Measurements from ENCODE around the gene KAT7. TPM values are rescaled to one million over a fixed set of nuclear protein-coding genes. Genes with fewer than 3 reads are reported as not detected.

The KAT7 gene
- total RNA-seq, 1 experiment from 2014 or later = 45.8 TPM

GRCh38 chr17:49874911-49875310 lies 86.4 kb downstream of the KAT7 start:
- no peaks in the 10 kb centered on the region for H3K79me2 ChIP-seq (ENCODE audit: low read length)

GRCh38 chr17:49875685-49876084 lies 87.2 kb downstream of the KAT7 start:
- Histone ChIP-seq H3K4me1 (ENCODE audit: low read length) (no peaks in the 10 kb centered on the region), H3K79me2 (ENCODE audit: low read length) (no peaks in the 10 kb centered on the region), H2AFZ (ENCODE audit: low read length) (no peak overlapping the region), H3K9me2 (replicated peaks; ENCODE audit: insufficient read depth, low read length) (no peaks in the 10 kb centered on the region), H3K9me3 (ENCODE audit: low read length) (no peaks in the 10 kb centered on the region), H3K27me3 (ENCODE audit: low read length) (no peaks in the 10 kb centered on the region), H3K4me2 (ENCODE audit: low read depth, low read length, poor library complexity, severe bottlenecking) (no peak overlapping the region), H3K4me3 (ENCODE audit: low read length) (no peak overlapping the region), H4K20me1 (ENCODE audit: insufficient read depth, low read depth, low read length) (0 out of 2 replicates have a peak, but pooled peaks cover 2% of the 10 kb centered on the region), H3K27ac (ENCODE audit: low read length) (no peak overlapping the region), H3K9ac (ENCODE audit: low read length) (no peak overlapping the region), H3K36me3 (ENCODE audit: insufficient read depth, low read length) (no peaks in the 10 kb centered on the region)
- no peak for DNase-seq

More at GRCh38 chr17:49874911-49875310, 86.4 kb downstream of the KAT7 start:
- DNase-seq = no peak
- Histone ChIP-seq H3K27ac (ENCODE audit: low read length) (no peak overlapping the region), H3K9me3 (ENCODE audit: low read length) (no peaks in the 10 kb centered on the region), H3K36me3 (ENCODE audit: insufficient read depth, low read length) (no peaks in the 10 kb centered on the region), H3K4me2 (ENCODE audit: low read depth, low read length, poor library complexity, severe bottlenecking) (no peak overlapping the region), H3K4me1 (ENCODE audit: low read length) (no peaks in the 10 kb centered on the region), H3K9me2 (replicated peaks; ENCODE audit: insufficient read depth, low read length) (no peaks in the 10 kb centered on the region), H4K20me1 (ENCODE audit: insufficient read depth, low read depth, low read length) (0 out of 2 replicates have a peak, but pooled peaks cover 2% of the 10 kb centered on the region), H3K9ac (ENCODE audit: low read length) (no peak overlapping the region), H2AFZ (ENCODE audit: low read length) (no peak overlapping the region), H3K4me3 (ENCODE audit: low read length) (no peak overlapping the region), H3K27me3 (ENCODE audit: low read length) (no peaks in the 10 kb centered on the region)

GRCh38 chr17:49878931-49879904 lies 90.7 kb downstream of the KAT7 start:
- no peak for DNase-seq
- Histone ChIP-seq H2AFZ (ENCODE audit: low read length) (no peak overlapping the region), H3K27ac (ENCODE audit: low read length) (no peak overlapping the region)

GRCh38 chr17:49880291-49881053 lies 92.0 kb downstream of the KAT7 start:
- DNase-seq = peak; percentile 80
- H3K9ac ChIP-seq (ENCODE audit: low read length) = no peak overlapping the region
- H3K4me1 ChIP-seq (ENCODE audit: low read length) = no peaks in the 10 kb centered on the region
- H3K4me3 ChIP-seq (ENCODE audit: low read length) = no peak overlapping the region
- H3K9me2 ChIP-seq (replicated peaks; ENCODE audit: insufficient read depth, low read length) = no peaks in the 10 kb centered on the region
- no peak overlapping the region for H2AFZ ChIP-seq (ENCODE audit: low read length)
- H3K27ac ChIP-seq (ENCODE audit: low read length) = no peak overlapping the region
- H3K9me3 ChIP-seq (ENCODE audit: low read length) = no peaks in the 10 kb centered on the region
- H3K4me2 ChIP-seq (ENCODE audit: low read depth, low read length, poor library complexity, severe bottlenecking) = no peak overlapping the region
- H3K27me3 ChIP-seq (ENCODE audit: low read length) = no peaks in the 10 kb centered on the region
- H4K20me1 ChIP-seq (ENCODE audit: insufficient read depth, low read depth, low read length) = 0 out of 2 replicates have a peak, but pooled peaks cover 2% of the 10 kb centered on the region
- H3K79me2 ChIP-seq (ENCODE audit: low read length) = no peaks in the 10 kb centered on the region
- H3K36me3 ChIP-seq (ENCODE audit: insufficient read depth, low read length) = no peaks in the 10 kb centered on the region

More at GRCh38 chr17:49878931-49879904, 90.7 kb downstream of the KAT7 start:
- Histone ChIP-seq H3K79me2 (ENCODE audit: low read length) (no peaks in the 10 kb centered on the region), H4K20me1 (ENCODE audit: insufficient read depth, low read depth, low read length) (0 out of 2 replicates have a peak, but pooled peaks cover 2% of the 10 kb centered on the region), H3K4me1 (ENCODE audit: low read length) (no peaks in the 10 kb centered on the region), H3K9me3 (ENCODE audit: low read length) (no peaks in the 10 kb centered on the region), H3K9me2 (replicated peaks; ENCODE audit: insufficient read depth, low read length) (no peaks in the 10 kb centered on the region), H3K4me3 (ENCODE audit: low read length) (no peak overlapping the region), H3K36me3 (ENCODE audit: insufficient read depth, low read length) (no peaks in the 10 kb centered on the region), H3K27me3 (ENCODE audit: low read length) (no peaks in the 10 kb centered on the region), H3K4me2 (ENCODE audit: low read depth, low read length, poor library complexity, severe bottlenecking) (no peak overlapping the region), H3K9ac (ENCODE audit: low read length) (no peak overlapping the region)

- no peak for DNase-seq
- H3K9me3 ChIP-seq (ENCODE audit: low read length) = no peaks in the 10 kb centered on the region
- H3K27ac ChIP-seq (ENCODE audit: low read length) = no peak overlapping the region
- no peaks in the 10 kb centered on the region for H3K4me1 ChIP-seq (ENCODE audit: low read length)
- no peaks in the 10 kb centered on the region for H3K27me3 ChIP-seq (ENCODE audit: low read length)
- no peaks in the 10 kb centered on the region for H3K79me2 ChIP-seq (ENCODE audit: low read length)
- H3K9me2 ChIP-seq (replicated peaks; ENCODE audit: insufficient read depth, low read length) = no peaks in the 10 kb centered on the region
- 0 out of 2 replicates have a peak, but pooled peaks cover 2% of the 10 kb centered on the region for H4K20me1 ChIP-seq (ENCODE audit: insufficient read depth, low read depth, low read length)
- no peak overlapping the region for H3K4me3 ChIP-seq (ENCODE audit: low read length)
- H3K36me3 ChIP-seq (ENCODE audit: insufficient read depth, low read length) = no peaks in the 10 kb centered on the region
- no peak overlapping the region for H3K4me2 ChIP-seq (ENCODE audit: low read depth, low read length, poor library complexity, severe bottlenecking)
- no peak overlapping the region for H3K9ac ChIP-seq (ENCODE audit: low read length)
- no peak overlapping the region for H2AFZ ChIP-seq (ENCODE audit: low read length)
These were observed 92.5 kb downstream of the KAT7 start for GRCh38 chr17:49881054-49881402.

GRCh38 chr17:49882434-49882833 lies 94.0 kb downstream of the KAT7 start:
- Histone ChIP-seq H3K27ac (ENCODE audit: low read length) (no peak overlapping the region), H4K20me1 (ENCODE audit: insufficient read depth, low read depth, low read length) (0 out of 2 replicates have a peak, but pooled peaks cover 2% of the 10 kb centered on the region), H3K9me2 (replicated peaks; ENCODE audit: insufficient read depth, low read length) (no peaks in the 10 kb centered on the region)

More at GRCh38 chr17:49882434-49882833, 94.0 kb downstream of the KAT7 start:
- no peaks in the 10 kb centered on the region for H3K9me3 ChIP-seq (ENCODE audit: low read length)
- no peaks in the 10 kb centered on the region for H3K79me2 ChIP-seq (ENCODE audit: low read length)
- H3K4me2 ChIP-seq (ENCODE audit: low read depth, low read length, poor library complexity, severe bottlenecking) = no peak overlapping the region
- H3K36me3 ChIP-seq (ENCODE audit: insufficient read depth, low read length) = no peaks in the 10 kb centered on the region
- no peak overlapping the region for H3K4me3 ChIP-seq (ENCODE audit: low read length)
- no peak overlapping the region for H3K9ac ChIP-seq (ENCODE audit: low read length)
- no peaks in the 10 kb centered on the region for H3K27me3 ChIP-seq (ENCODE audit: low read length)
- DNase-seq = no peak
- H2AFZ ChIP-seq (ENCODE audit: low read length) = no peak overlapping the region
- H3K4me1 ChIP-seq (ENCODE audit: low read length) = no peaks in the 10 kb centered on the region

Data from Karpas-422 (cell line).